Thyroid gland (tissue), 4 donors: ENCODE measurements around the gene C2CD3. TPM values are rescaled to one million over a fixed set of nuclear protein-coding genes. Genes with fewer than 3 reads are reported as not detected.
A peak's percentile ranks its signal among the peaks of the same experiment; 100 is the strongest.

Experiments used
- DNase-seq, 2 donors: peaks; one replicate each; pipeline ENCODE4 v3.0.0-alpha.2; 2019
- H3K27ac ChIP-seq, 3 donors: fragments of 200-600 bp; sonication (generic); 1 replicate in 2 of 3; 2 replicates in 1 of 3; pipeline ENCODE4 v1.5.1; 2016 to 2019; ENCODE audit warnings: mild to moderate bottlenecking in 1 of 3, moderate library complexity in 1 of 3
- H3K27me3 ChIP-seq: fragments of 200-600 bp; sonication (generic); one replicate; pipeline ENCODE4 v1.5.1; 2019
- H3K36me3 ChIP-seq, 2 donors: fragments of 200-600 bp; sonication (generic); one replicate each; pipeline ENCODE4 v1.5.1; 2016 to 2019
- H3K4me1 ChIP-seq, 2 donors: fragments of 200-600 bp; sonication (generic); one replicate each; pipeline ENCODE4 v1.5.1; 2017 to 2019
- H3K4me3 ChIP-seq, 3 donors: fragments of 200-600 bp; sonication (generic); replicated peaks in 1 of 3; 1 replicate in 2 of 3; 2 replicates in 1 of 3; pipeline ENCODE4 v1.5.1; 2016; ENCODE audit warnings: mild to moderate bottlenecking in 1 of 3
- H3K9me3 ChIP-seq: fragments of 200-600 bp; sonication (generic); one replicate; pipeline ENCODE4 v1.5.1; 2017
- POLR2A ChIP-seq, 2 donors: fragments of 450-650 bp; IDR thresholded peaks; one replicate each; pipeline ENCODE4 v1.6.1; 2017; ENCODE audit warnings: antibody characterized with exemption in 2 of 2, mild to moderate bottlenecking in 2 of 2, moderate library complexity in 1 of 2
- WGBS, 2 donors: methylation state at CpG; one replicate each; pipeline ENCODE4 v1.1.5; 2017; 5-methylcytosine and 5-hydroxymethylcytosine counted together
- intact Hi-C: fragments of 100-400 bp; cut with DNase I; formaldehyde crosslinking; loops from one replicate; pipeline ENCODE4 v1.15.1; 2023
- total RNA-seq, 4 donors: library from RNA; depleted of rRNA; stranded (reverse); fragments of >200 nt; gene quantifications; one replicate each; pipeline ENCODE4 v1.2.3, GENCODE V29; 2016
- TF ChIP-seq, protein P1 (sequence below), 6 experiments: fragments of 200-600 bp in 3 of 6; fragments of 450-650 bp in 3 of 6; sonication (generic) in 3 of 6; IDR thresholded peaks; one replicate each; pipeline ENCODE4 v1.5.1; 2016 to 2019; ENCODE audit warnings: antibody characterized with exemption in 6 of 6, mild to moderate bottlenecking in 2 of 6, inconsistent platforms in 1 of 6, moderate library complexity in 1 of 6

C2CD3 gene
- total RNA-seq, 4 donors from 2014 or later: 37.8 to 85.8 (median 40.7) TPM

DNA sequence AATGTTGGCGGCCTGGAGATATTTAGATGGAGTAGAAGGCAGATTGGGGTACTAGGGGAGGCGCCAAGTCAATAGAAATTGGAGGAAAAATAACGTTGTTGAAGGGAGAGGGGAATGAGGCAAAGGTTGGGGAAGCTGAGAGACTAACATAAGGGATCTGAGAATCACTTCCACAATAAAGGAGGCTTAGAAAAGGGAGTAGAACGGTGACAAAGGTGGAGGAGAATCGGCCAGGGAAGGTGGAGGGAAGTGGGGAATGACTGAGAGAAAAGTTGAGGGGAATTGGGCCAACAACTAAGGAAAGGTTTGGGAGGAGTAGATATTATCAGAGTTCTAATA is 797 bp upstream of the C2CD3 start:
- no peak for DNase-seq

DNA sequence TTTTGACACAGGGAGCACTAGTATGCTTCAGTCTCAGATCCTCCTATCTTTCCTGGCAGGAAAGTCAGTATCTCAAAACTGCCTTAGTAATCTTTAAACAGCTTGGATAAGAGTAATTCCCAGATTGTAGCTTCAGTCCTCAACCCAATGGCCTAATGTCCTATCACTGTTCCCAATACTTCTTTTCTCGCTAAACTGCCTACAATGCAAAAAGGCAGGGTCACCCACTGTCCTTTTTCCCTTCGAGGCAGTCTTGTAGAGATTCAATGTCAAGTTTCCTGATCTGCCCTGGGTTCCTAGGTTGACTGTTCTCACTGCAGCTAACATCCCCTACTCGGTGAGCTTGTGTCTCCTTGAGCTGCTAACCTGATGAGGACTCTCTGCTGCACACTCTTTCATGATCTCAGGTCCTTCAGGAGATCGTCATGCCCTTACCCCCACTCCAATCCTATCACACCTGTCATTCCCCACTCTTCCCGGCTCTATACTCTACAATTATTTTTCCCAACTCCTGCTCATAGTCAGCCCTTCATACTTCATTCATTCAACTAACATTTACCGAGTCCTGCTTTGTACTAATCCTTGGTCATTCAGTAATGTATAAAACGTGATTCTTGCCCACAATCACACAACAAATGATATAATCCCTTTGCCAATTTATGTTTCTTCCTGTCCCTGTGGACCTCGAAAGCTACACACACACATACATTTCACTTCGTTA is 904 bp downstream of the C2CD3 start:
- intact Hi-C loops: loop anchor here (10.0 kb wide), 1 partner anchor 205 kb away; no protein-coding TSS in a partner anchor
- WGBS, 2 donors: 14 to 15% methylated on average over 9 of the region's 9 CpGs
- no peaks in the 10 kb centered on the region for H3K9me3 ChIP-seq

More for the DNA sequence above, 797 bp upstream of the C2CD3 start:
- 2 to 6% methylated on average over 5 of the region's 5 CpGs for WGBS, 2 donors
- peaks cover 0 to 8% of the 10 kb centered on the region in 2 donors for H3K36me3 ChIP-seq
- H3K4me3 ChIP-seq: peak overlapping the region; percentile 31 to 70 (median 58)
- no peaks in the 10 kb centered on the region for H3K9me3 ChIP-seq
- H3K27ac ChIP-seq: peak overlapping the region; percentile 82 to 90 (median 83)
- peaks cover 24 to 27% of the 10 kb centered on the region in 2 donors for H3K4me1 ChIP-seq
- H3K27me3 ChIP-seq: no peaks in the 10 kb centered on the region
- no peak for TF ChIP-seq POLR2A (IDR thresholded peaks at IDR 0.05)
- TF ChIP-seq, protein P1, sequence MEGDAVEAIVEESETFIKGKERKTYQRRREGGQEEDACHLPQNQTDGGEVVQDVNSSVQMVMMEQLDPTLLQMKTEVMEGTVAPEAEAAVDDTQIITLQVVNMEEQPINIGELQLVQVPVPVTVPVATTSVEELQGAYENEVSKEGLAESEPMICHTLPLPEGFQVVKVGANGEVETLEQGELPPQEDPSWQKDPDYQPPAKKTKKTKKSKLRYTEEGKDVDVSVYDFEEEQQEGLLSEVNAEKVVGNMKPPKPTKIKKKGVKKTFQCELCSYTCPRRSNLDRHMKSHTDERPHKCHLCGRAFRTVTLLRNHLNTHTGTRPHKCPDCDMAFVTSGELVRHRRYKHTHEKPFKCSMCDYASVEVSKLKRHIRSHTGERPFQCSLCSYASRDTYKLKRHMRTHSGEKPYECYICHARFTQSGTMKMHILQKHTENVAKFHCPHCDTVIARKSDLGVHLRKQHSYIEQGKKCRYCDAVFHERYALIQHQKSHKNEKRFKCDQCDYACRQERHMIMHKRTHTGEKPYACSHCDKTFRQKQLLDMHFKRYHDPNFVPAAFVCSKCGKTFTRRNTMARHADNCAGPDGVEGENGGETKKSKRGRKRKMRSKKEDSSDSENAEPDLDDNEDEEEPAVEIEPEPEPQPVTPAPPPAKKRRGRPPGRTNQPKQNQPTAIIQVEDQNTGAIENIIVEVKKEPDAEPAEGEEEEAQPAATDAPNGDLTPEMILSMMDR (IDR thresholded peaks at IDR 0.05): no peak
- intact Hi-C loops: loop anchor here (10.0 kb wide), 1 partner anchor 207 kb away; no protein-coding TSS in a partner anchor

DNA sequence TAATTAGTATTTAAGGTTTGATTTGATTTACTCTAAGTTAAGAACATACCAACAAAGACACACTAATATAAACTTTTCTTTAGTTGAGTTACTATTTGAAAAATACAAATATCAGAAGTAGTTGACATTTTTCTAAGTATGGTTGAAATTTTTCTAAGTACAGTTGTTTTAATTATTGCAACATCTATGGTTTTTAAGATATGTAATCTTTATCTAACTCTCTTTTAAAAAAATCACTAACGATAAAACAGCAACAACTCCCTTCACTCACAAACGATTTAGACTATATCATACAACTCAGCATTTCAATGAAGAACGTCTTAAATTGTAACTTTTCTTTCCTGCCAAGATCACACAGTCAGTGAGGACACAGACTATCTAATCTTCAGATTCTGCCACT is 2.0 kb downstream of the C2CD3 start:
- WGBS, 2 donors: 84 to 88% methylated on average over 3 of the region's 3 CpGs
- TF ChIP-seq, protein P1 (IDR thresholded peaks at IDR 0.05): no peak
- TF ChIP-seq POLR2A (IDR thresholded peaks at IDR 0.05): no peak
- intact Hi-C loops: no loop called here

More for the DNA sequence above, 904 bp downstream of the C2CD3 start:
- DNase-seq: no peak
- peaks cover 0 to 8% of the 10 kb centered on the region in 2 donors for H3K36me3 ChIP-seq
- H3K27ac ChIP-seq: peak overlapping the region in 2 of 3 donors; percentile 83 to 90
- TF ChIP-seq POLR2A (IDR thresholded peaks at IDR 0.05): no peak
- TF ChIP-seq, protein P1 (IDR thresholded peaks at IDR 0.05): no peak
- peak overlapping the region; percentile 29 to 66 (median 58) for H3K4me3 ChIP-seq
- peaks cover 24 to 27% of the 10 kb centered on the region in 2 donors for H3K4me1 ChIP-seq
- no peaks in the 10 kb centered on the region for H3K27me3 ChIP-seq

GRCh38 chr11:74162681-74163467 is 7.9 kb downstream of the C2CD3 start:
- Histone ChIP-seq H3K4me1 (peaks cover 12 to 20% of the 10 kb centered on the region in 2 donors), H3K27ac (peak overlapping the region; percentile 28 to 59 (median 42)), H3K9me3 (no peaks in the 10 kb centered on the region), H3K27me3 (no peaks in the 10 kb centered on the region), H3K36me3 (peaks cover 0 to 8% of the 10 kb centered on the region in 2 donors), H3K4me3 (no peak overlapping the region)
- intact Hi-C loops: no loop called here
- WGBS, 2 donors: 31 to 41% methylated on average over 2 of the region's 2 CpGs
- TF ChIP-seq, protein P1 (IDR thresholded peaks at IDR 0.05): no peak
- TF ChIP-seq POLR2A (IDR thresholded peaks at IDR 0.05): no peak
- DNase-seq: peak; percentile 48 to 56

More for the DNA sequence above, 2.0 kb downstream of the C2CD3 start:
- no peak overlapping the region for H3K4me3 ChIP-seq
- H3K4me1 ChIP-seq: peaks cover 23 to 26% of the 10 kb centered on the region in 2 donors
- H3K27me3 ChIP-seq: no peaks in the 10 kb centered on the region
- H3K27ac ChIP-seq: no peak overlapping the region
- H3K36me3 ChIP-seq: peaks cover 0 to 8% of the 10 kb centered on the region in 2 donors
- H3K9me3 ChIP-seq: no peaks in the 10 kb centered on the region
- DNase-seq: no peak
